Stimulated activated CD4-positive, alpha-beta T cell treated with anti-CD3 and anti-CD28 coated beads, Interleukin-2, amount 100 ng/mL, for 48 hours (primary cell): ENCODE data around the gene ANKRD1.

Source experiments
- DNase-seq, 2 donors: peaks; one replicate each; pipeline ENCODE4 v3.0.0-alpha.2; 2020

The ANKRD1 gene

GRCh38 chr10:90935581-90936275 is 14.8 kb upstream of the ANKRD1 start:
- no peak for DNase-seq

GRCh38 chr10:90930971-90931871 is 10.3 kb upstream of the ANKRD1 start:
- no peak for DNase-seq

DNA sequence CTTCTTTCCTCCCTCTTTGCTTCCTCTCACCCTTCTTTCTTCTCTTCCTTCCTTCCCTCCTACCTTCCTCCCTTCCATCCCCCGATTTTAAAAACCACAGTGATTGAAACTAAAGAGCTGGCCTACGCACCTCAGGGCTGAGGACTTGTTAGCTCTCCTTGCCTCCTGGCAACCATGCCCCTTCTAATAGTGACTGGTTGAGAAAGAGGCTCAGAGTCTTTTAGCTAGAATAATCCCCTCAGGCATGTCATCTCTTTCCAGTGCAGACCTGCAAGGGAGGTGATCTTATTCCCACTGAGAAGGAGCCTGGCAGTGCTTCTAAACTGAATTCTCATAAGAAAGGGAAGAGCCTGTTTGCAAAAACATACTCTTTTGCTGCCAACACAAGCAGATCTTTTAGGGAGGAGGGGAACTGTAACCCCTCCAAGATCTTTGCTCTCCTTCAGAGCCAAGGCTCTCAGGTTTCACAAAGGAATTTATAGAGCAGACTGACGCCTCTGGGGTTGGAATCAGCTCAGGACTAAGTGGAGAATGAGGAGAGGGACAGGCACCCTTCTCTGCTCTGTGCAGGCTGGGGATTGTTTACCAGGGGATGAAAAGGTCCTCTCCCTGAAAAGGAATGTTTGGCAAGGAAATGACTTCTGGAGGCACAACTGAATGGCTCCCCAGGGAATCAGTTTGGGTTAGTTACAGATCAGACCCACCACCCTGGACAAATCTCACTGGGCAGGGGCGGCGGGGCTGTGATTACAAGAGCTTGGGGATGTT is 9.4 kb upstream of the ANKRD1 start:
- no peak for DNase-seq

GRCh38 chr10:90929179-90929578 is 8.3 kb upstream of the ANKRD1 start:
- no peak for DNase-seq

GRCh38 chr10:90927293-90927692 is 6.4 kb upstream of the ANKRD1 start:
- DNase-seq = no peak

GRCh38 chr10:90925079-90926029 is 4.5 kb upstream of the ANKRD1 start:
- DNase-seq = no peak

GRCh38 chr10:90924552-90924951 is 3.7 kb upstream of the ANKRD1 start:
- no peak for DNase-seq

DNA sequence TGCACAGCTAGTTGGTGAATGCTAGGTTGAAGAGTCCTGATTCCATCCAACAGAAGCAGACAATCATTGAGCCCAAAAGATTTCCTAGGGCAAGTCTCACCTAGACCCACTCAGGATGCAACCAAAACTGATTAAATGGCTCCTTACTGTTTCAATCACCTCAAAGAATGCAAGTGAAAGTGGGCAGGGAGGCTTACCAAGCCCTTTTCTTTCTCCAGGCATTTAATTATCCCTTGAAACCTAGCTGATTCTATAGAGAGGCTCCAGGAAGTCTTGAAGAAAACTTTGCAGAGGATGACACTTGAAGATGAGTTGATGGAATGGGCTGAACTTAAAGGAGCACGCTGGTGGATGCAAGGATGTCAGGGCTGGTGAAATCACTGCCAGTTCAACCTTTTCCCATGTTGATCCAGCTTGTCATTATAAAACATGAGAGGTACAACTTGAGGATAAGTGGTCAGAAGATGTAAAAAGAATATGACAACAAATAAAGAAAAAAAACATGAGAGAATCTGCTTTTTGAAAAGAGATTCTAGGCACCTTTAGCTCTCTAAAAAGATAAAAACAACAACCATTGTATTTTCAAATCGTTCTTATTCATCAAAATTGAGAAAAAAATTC is 2.3 kb upstream of the ANKRD1 start:
- DNase-seq = no peak

GRCh38 chr10:90921906-90922305 is 1.0 kb upstream of the ANKRD1 start:
- DNase-seq = no peak

DNA sequence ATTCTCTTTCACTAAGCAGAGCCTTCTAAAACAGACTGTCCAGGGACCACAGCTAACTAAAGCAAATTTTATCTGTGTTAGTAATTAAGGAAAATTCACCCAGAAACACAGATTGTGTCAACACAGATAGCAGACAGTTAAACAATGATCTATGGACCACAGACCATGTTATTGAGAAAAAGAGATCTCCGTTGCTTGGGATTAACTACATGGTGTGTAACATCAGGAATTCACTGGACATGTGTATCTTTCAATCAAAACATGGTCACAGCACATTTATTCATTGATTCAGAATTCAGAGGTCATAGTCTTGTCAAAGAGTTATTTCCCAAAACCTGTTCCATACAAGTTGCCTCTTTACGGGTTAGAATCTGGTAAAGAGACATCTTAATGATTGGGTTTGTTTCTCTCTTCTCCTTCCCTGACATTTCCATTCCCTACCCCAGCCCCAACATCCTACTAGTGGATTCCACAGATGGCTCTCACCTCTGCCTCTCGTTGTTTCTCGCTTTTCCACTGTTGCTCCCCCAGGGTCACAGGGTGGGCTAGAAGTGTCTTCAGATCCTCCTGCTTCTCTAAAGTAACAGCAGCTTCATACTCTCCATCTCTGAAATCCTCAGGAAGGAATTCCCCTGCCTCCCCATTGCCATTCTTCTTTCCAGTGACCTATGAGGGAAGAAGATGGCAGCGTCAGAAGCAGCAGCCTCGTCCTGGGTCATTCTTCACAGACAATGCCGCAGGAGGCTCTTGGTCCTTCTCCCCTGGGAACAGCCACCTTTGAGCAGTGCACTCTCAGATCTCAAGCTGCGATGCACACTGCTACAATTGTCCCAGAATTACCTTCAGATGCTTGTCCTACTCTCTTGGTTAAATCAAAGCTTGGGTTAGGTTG is 958 bp downstream of the ANKRD1 start:
- no peak for DNase-seq

GRCh38 chr10:90917968-90918318 is 2.9 kb downstream of the ANKRD1 start:
- DNase-seq = no peak

- no peak for DNase-seq
Observed at GRCh38 chr10:90917238-90917967, 3.5 kb downstream of the ANKRD1 start.

- DNase-seq = no peak
Observed at GRCh38 chr10:90916392-90917237, 4.3 kb downstream of the ANKRD1 start.

- DNase-seq = no peak
Observed at GRCh38 chr10:90915766-90916075, 5.2 kb downstream of the ANKRD1 start.

DNA sequence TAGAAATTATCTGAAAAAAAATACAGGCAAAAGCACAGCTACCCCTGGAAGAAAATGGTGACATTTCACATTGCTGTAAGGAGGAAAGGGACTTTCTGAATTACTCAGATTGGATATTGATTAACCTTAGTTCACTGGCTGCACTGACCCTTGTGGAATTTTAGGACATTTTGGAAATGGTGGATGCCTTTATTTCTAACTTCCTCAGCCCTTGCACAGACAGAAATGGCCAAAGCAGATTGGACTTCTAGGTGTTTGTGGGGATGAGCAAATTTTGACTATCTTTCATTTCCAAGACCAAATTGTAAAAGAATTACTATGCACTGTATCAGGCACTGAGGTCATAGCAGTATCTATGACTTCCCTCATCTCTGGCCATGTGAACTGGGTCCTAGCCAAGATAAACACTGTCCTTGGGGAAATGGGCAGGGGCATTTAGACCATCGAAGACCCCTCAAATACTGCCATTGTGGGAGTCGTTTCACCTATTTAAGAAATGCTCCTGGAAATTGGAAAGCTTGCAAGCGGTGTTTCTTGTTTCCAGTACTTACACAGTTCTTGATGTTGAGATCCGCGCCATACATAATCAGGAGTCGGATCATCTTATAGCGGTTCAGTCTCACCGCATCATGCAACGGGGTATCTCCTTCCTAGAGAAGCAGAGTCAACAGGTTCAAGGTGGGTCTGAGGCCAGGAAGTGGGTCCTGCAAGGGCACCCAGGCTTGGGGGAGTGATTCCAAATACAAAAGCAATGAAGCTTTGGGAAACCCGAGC is 5.7 kb downstream of the ANKRD1 start:
- no peak for DNase-seq

DNA sequence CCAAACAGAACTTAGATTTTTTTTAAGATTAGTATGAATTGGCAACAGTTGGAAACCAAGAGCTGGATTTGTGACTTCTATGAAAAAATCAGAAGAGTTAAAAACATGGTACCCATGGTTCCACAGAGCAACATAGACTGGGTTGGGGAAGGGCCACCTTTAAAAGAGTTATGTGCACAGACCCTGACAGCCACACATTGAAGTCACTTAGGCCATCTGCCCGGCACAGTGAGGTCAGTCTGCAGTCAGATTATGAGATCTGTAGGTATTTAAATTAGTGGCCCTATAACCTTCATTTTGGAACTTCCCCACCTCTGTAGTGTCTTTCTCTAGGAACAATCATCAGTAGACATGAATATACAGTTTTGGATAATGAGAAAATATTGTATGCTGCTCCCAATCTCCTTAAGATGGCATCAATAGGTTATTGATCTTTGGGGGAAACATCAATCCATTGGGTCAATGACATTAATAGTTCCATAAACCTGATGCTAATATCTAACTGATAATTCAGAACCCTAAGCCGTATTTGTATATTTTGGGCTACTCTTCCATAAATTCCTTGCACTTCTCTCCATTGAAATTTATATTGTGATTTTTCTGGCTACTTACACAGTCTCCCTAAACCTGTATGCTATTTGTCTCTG is 7.0 kb downstream of the ANKRD1 start:
- DNase-seq = no peak

DNA sequence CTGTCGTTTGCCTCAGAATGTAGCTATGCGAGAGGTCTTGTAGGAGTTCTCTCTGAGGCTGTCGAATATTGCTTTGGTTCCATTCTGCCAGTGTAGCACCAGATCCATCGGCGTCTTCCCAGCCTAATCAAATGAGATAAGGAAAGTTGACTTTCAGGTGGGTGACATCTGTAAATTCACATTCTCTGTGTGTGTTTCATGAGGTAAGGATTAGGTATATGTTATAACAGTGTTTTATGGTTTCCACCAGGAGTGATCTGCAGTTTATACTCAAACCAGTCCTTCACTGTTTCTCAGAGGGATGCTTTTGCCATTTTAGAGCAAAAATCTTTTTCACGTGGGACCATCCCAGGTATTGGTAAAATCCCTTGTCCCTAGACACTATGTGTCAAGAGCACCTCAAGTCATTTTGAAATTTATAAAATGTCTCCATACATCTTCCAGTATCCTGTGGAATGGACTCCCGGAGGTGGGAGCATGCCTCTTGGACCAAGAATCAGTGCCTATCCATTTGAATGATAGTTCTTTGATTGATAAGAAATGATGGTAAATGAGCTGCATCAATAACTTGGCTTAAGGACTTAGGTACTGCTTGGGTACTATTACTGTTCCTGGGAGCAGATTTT is 7.9 kb downstream of the ANKRD1 start:
- DNase-seq = no peak

DNA sequence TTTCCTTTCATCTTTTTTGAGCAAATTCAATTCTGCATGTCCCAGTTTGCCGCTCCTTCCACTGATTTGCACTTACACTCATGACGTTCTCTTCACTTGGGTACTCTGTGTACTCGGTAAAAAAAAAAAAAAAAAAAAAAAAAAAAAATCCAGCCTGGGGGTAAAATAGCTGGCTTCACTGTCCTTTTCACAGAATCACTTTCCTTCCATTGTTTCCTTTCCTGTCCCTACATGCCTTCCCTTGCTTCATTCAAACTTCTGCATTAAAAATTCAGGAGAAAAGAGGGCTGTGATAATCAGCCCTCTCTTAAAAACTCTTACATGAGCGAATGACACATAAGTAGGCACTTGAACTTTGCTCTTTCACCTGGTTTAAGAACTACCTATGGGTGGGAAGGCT is 8.7 kb downstream of the ANKRD1 start:
- no peak for DNase-seq
